Measurements from ENCODE around the gene LST1. TPM values are rescaled to one million over a fixed set of nuclear protein-coding genes. Genes with fewer than 3 reads are reported as not detected.

LST1 gene
- total RNA-seq, 4 donors from 2014 or later = 1.9 to 9.3 (median 6.8) TPM

DNA sequence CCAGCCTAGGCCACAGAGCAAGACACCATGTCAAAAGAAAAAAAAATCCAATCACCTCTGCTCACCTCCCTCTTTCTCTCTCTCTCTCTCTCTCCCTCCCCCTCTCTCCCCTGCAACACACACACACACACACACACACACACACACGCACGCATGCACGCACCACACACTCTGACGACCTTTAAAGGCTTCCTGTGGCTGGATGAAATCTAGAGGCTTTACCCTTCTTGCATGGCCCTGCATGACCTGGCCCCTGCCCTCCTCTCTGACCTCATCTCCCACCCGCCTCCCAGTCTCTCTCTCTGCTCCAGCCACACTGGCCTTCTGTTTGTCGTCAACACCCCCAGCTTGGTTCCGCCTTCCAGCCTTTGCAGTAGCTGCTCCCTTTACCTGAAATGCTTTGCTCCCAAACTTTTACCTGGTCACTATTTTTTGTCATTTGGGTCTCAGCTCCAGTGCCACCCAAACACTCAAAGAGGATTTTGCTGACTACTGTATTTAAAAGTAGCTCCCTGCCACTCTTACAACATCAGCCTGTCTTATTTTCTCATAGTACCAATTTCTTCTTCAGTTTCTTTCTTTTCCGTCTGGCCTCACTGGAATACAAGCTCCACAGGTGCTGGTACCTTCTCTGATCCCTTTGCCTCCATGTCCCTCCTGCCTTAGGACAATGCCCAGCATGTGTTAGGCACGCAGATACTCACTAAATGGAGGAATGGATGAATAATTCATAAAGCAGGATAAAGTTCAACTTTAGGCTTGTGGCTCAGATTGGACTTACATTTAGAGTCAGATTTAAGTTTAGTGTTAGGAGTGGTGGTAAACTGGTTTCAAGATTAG is 18.3 kb upstream of the LST1 start:
- peaks cover 0 to 68% (median 2%) of the 10 kb centered on the region in 4 donors for H3K27me3 ChIP-seq
- no peak for DNase-seq (ENCODE audit: extremely low spot score)
- WGBS = 51% methylated on average over 9 of the region's 9 CpGs
- H3K9me3 ChIP-seq = no peaks in the 10 kb centered on the region
- no peak for TF ChIP-seq POLR2AphosphoS5 (IDR thresholded peaks at IDR 0.05)
- TF ChIP-seq EP300 (IDR thresholded peaks at IDR 0.05) = no peak
- TF ChIP-seq, protein P1, sequence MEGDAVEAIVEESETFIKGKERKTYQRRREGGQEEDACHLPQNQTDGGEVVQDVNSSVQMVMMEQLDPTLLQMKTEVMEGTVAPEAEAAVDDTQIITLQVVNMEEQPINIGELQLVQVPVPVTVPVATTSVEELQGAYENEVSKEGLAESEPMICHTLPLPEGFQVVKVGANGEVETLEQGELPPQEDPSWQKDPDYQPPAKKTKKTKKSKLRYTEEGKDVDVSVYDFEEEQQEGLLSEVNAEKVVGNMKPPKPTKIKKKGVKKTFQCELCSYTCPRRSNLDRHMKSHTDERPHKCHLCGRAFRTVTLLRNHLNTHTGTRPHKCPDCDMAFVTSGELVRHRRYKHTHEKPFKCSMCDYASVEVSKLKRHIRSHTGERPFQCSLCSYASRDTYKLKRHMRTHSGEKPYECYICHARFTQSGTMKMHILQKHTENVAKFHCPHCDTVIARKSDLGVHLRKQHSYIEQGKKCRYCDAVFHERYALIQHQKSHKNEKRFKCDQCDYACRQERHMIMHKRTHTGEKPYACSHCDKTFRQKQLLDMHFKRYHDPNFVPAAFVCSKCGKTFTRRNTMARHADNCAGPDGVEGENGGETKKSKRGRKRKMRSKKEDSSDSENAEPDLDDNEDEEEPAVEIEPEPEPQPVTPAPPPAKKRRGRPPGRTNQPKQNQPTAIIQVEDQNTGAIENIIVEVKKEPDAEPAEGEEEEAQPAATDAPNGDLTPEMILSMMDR (IDR thresholded peaks at IDR 0.05) = no peak
- TF ChIP-seq POLR2A (IDR thresholded peaks at IDR 0.05; ENCODE audit: low read depth) = no peak
- H3K4me1 ChIP-seq = no peaks in the 10 kb centered on the region
- no peak overlapping the region for H3K4me3 ChIP-seq
- no peaks in the 10 kb centered on the region for H3K36me3 ChIP-seq
- intact Hi-C loops (cut with DNase I) = no loop called here
- H3K27ac ChIP-seq (replicated peaks in 1 of 4) = no peak overlapping the region

DNA sequence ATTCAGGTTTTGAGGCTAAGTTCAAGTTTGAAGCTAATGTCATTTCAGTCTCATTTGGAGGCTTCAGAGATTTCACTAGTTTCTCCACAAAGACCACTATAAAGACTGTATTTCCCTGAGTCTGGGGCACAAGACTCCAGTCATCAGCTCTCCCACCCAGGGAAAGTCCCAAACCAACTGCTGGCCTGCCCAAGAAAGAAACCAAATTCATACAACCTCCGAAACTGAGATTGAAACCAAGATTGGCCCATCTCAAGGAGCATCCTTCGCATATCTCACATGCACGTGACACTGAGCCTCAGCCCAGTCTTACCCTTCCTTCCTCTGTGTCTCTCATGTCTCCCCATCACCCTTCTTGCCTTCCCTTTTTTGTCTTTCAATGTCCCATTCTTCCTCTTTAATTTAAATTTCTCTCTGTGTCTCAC is 17.5 kb upstream of the LST1 start:
- Histone ChIP-seq H3K27me3 (peaks cover 0 to 74% (median 2%) of the 10 kb centered on the region in 4 donors), H3K9me3 (no peaks in the 10 kb centered on the region), H3K27ac (replicated peaks in 1 of 4) (no peak overlapping the region), H3K4me1 (no peaks in the 10 kb centered on the region), H3K36me3 (no peaks in the 10 kb centered on the region), H3K4me3 (no peak overlapping the region)
- TF ChIP-seq POLR2AphosphoS5 (IDR thresholded peaks at IDR 0.05) = no peak
- intact Hi-C loops (cut with DNase I) = no loop called here
- WGBS = 64% methylated on average over 3 of the region's 3 CpGs
- DNase-seq (ENCODE audit: extremely low spot score) = no peak

DNA sequence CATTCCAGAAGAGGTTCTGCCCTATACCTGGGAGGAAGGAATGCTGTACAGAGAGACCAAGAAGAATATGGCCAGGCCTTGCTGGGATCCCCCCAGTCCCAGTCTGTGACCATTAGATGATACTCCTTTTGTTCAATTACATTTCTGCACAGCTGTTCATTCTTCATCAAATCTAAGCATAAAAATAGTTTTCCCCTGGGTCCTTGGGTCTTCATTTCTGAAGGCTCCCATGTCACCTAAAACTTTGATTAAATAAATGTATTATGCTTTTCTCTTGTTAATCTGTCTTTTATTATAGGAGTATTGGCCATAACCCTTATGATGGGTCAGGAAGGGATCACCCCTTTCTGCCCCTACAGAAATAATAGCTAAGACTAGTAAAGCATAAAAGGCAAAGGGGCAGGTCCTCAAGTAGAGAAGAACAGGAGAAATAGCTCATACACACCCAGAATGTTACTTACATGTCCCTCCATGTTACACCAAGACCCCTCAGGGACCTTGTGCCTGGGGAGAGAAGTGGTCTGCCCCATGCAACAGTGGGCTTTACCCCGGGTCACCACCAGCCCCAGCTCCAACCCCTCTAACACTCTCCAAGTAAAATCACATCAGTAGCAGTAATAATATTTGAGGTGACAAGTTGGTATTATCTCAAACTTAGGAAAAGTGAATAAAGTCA is 16.1 kb upstream of the LST1 start:
- H3K36me3 ChIP-seq = no peaks in the 10 kb centered on the region
- H3K4me3 ChIP-seq = no peak overlapping the region
- intact Hi-C loops (cut with DNase I) = no loop called here
- peaks cover 0 to 74% (median 2%) of the 10 kb centered on the region in 4 donors for H3K27me3 ChIP-seq
- no peak overlapping the region for H3K27ac ChIP-seq (replicated peaks in 1 of 4)
- TF ChIP-seq POLR2AphosphoS5 (IDR thresholded peaks at IDR 0.05) (no peak), POLR2A (IDR thresholded peaks at IDR 0.05; ENCODE audit: low read depth) (no peak), EP300 (IDR thresholded peaks at IDR 0.05) (no peak)
- TF ChIP-seq, protein P1 (IDR thresholded peaks at IDR 0.05) = no peak
- WGBS = 70% methylated on average over 1 of the region's 1 CpG
- H3K9me3 ChIP-seq = no peaks in the 10 kb centered on the region
- DNase-seq (ENCODE audit: extremely low spot score) = no peak
- no peaks in the 10 kb centered on the region for H3K4me1 ChIP-seq

DNA sequence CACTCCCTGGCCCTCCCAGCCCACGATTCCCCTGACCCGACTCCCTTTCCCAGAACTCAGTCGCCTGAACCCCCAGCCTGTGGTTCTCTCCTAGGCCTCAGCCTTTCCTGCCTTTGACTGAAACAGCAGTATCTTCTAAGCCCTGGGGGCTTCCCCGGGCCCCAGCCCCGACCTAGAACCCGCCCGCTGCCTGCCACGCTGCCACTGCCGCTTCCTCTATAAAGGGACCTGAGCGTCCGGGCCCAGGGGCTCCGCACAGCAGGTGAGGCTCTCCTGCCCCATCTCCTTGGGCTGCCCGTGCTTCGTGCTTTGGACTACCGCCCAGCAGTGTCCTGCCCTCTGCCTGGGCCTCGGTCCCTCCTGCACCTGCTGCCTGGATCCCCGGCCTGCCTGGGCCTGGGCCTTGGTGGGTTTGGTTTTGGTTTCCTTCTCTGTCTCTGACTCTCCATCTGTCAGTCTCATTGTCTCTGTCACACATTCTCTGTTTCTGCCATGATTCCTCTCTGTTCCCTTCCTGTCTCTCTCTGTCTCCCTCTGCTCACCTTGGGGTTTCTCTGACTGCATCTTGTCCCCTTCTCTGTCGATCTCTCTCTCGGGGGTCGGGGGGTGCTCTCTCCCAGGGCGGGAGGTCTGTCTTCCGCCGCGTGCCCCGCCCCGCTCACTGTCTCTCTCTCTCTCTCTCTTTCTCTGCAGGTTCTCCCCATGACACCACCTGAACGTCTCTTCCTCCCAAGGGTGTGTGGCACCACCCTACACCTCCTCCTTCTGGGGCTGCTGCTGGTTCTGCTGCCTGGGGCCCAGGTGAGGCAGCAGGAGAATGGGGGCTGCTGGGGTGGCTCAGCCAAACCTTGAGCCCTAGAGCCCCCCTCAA is 13.8 kb upstream of the LST1 start, which contains the start of gene LTA:
Gene LTA, plus strand, starts transcription at position 249 of the 871 bp plus-strand sequence. Its CDS starts 454 bp downstream, at position 703.
- no peak within 1 kb of the TSS for H3K27ac ChIP-seq (replicated peaks in 1 of 4)
- peaks cover 0 to 54% (median 2%) of the 10 kb centered on the region in 4 donors for H3K27me3 ChIP-seq
- intact Hi-C loops (cut with DNase I) = no loop called here
- DNase-seq (ENCODE audit: extremely low spot score) = no peak
- TF ChIP-seq POLR2A (IDR thresholded peaks at IDR 0.05; ENCODE audit: low read depth) (no peak), POLR2AphosphoS5 (IDR thresholded peaks at IDR 0.05) (no peak), EP300 (IDR thresholded peaks at IDR 0.05) (no peak)
- TF ChIP-seq, protein P1 (IDR thresholded peaks at IDR 0.05) = no peak
- no peaks in the 10 kb centered on the region for H3K9me3 ChIP-seq
- H3K36me3 ChIP-seq = no peaks in the 10 kb centered on the region
- H3K4me1 ChIP-seq = peaks cover 0 to 3% (median 0%) of the 10 kb centered on the region in 4 donors
- 88% methylated on average over 27 of the region's 27 CpGs for WGBS
- H3K4me3 ChIP-seq = no peak within 1 kb of the TSS

All from esophagus muscularis mucosa (tissue), 4 donors.